Measurements from ENCODE around the gene SPTB. TPM values are rescaled to one million over a fixed set of nuclear protein-coding genes. Genes with fewer than 3 reads are reported as not detected.

Gene SPTB
- total RNA-seq, 1 donor from 2014 or later, result 312 TPM

DNA sequence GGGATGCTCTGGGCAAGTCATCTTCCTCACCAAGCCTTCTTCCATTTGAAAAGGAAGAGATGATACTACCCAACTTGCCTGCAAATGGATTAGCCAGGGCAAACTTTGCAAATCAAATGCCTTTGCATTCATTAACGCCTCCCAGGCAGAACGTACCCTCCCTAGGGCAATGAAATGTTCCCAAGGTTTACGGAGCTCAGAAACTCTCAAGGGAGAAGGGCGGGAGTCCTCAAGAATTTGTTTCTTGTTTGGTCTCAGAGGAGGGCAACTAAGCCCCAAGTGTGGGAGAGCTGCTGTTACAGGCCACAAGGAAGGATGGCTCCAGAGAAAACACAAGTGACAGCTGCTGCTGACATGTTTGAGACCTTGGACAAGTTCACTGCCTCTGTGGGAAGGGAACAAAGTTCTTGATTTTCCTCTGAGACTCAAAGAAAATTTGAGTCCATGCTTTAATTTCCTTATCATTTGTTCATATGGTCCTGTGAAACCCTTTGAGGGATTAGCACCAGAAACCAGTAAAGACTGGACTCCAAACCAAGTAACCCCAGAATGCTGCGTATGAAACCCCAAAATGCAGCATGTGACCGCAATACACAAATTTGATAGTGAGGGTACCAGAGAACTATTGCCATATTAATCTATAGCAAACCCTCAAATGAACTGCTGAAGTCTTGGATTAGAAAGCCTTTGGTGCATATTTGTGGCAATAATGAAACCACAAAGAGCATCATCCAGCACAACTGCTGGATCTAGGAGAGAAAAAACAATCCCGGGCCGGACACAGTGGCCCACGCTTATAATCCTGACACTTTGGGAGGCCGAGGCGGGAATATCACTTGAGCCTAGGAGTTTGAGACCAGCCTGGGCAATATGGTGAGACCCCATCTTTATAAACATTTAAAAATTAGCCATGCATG, 22.9 kb downstream of the SPTB start:
- H3K9me3 ChIP-seq (ENCODE audit: control insufficient read depth in 3 of 3, low read length in 3 of 3), result no peaks in the 10 kb centered on the region
- no peak overlapping the region for H3K4me3 ChIP-seq (ENCODE audit: low read length in 3 of 3)
- peak overlapping the region; percentile 52 for H3K27ac ChIP-seq (ENCODE audit: low read depth, low read length)
- H3K4me1 ChIP-seq (ENCODE audit: control insufficient read depth in 3 of 3, insufficient read depth in 3 of 3, low read length in 3 of 3), result peaks cover 42 to 73% (median 45%) of the 10 kb centered on the region in 3 donors
- H3K9ac ChIP-seq (ENCODE audit: low read depth in 1 of 3, low read length in 3 of 3), result peak overlapping the region in 1 of 3 donors; percentile 34
- H3K36me3 ChIP-seq (ENCODE audit: control insufficient read depth in 3 of 3, insufficient read depth in 3 of 3, low read length in 3 of 3), result no peaks in the 10 kb centered on the region
- no peaks in the 10 kb centered on the region for H3K27me3 ChIP-seq (ENCODE audit: control insufficient read depth in 3 of 3, insufficient read depth in 3 of 3, low read length in 3 of 3)

DNA sequence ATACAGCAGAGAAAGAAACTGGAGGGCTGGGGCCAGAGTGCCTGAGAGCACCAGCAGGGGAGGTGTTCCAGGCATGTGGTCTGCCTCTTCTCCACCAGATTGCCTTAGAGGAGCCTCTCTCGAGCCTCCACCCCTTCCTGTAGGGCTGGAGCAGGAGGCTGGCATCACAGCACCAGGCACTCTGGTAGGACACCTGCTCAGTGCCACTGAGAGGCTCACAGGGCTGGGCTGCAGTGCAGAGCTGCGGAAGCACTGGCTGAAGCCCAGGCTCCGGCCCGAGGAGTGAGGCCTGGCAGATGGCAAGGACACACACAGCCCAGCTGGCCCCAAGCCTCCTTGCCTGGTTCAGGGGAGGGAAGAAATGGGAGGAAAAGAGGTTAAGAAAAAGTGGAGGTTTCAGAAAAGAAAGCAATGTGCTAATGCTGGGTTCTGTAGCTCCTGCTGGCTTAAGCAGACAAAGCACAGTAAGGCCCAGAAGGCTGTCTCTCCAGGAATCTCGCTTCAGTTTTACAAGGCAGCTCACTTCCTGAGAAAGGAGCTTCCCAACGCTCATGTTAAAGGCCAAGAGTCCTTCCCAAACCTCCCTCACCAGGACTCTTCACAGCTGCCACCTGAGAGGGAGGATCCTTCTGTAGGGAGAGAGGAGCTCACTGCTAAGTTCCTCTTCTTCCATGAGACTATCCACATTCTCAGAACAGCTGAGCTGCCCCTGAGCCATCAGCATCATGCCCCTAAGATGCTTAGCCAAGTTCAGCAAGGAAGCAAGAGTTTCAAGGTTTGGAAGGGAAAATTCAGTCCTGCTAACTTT, 23.8 kb downstream of the SPTB start:
- H3K4me1 ChIP-seq (ENCODE audit: control insufficient read depth in 3 of 3, insufficient read depth in 3 of 3, low read length in 3 of 3), result peaks cover 41 to 70% (median 47%) of the 10 kb centered on the region in 3 donors
- peak overlapping the region; percentile 52 for H3K27ac ChIP-seq (ENCODE audit: low read depth, low read length)
- H3K9ac ChIP-seq (ENCODE audit: low read depth in 1 of 3, low read length in 3 of 3), result peak overlapping the region in 2 of 3 donors; percentile 34 to 47
- no peaks in the 10 kb centered on the region for H3K36me3 ChIP-seq (ENCODE audit: control insufficient read depth in 3 of 3, insufficient read depth in 3 of 3, low read length in 3 of 3)
- no peaks in the 10 kb centered on the region for H3K27me3 ChIP-seq (ENCODE audit: control insufficient read depth in 3 of 3, insufficient read depth in 3 of 3, low read length in 3 of 3)
- H3K4me3 ChIP-seq (ENCODE audit: low read length in 3 of 3), result peak overlapping the region in 1 of 3 donors; percentile 45
- no peaks in the 10 kb centered on the region for H3K9me3 ChIP-seq (ENCODE audit: control insufficient read depth in 3 of 3, low read length in 3 of 3)

DNA sequence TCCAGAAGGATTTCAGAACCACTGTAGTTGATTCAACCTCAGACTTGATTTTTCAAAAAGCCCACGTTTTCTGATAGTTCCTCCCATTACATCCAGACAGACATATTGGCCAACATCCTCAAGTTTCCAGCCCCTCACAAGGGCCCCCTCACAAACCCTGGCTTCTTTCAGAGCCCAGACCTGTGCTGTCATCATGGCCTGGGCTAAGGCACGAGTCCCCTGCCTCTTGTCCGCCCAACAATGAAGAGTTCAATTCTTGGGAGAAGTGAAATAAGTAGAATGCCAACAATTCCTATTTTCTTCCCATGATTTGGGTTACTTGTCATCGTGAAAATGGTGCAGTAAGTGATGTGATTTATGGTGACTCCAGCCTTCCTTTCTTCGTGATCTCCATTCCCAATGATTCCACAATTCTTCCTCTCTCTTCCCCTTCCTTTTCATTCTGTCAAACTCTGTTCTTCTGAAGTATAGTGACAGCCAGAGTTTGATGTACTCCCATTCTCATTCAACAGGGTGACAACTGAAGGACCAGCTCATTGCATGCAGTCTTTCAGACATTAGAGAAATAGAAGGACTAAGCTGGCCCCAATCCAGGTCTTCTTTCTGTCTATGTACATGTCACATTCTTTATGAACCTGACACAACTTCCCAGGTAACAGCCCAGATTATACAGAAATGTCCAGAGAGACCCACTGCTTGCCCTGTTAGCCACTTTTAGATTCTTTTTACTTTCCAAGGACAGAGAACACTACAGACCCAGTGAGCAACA, 29.2 kb downstream of the SPTB start:
- no peak overlapping the region for H3K4me3 ChIP-seq (ENCODE audit: low read length in 3 of 3)
- H3K9ac ChIP-seq (ENCODE audit: low read depth in 1 of 3, low read length in 3 of 3), result no peak overlapping the region
- no peaks in the 10 kb centered on the region for H3K9me3 ChIP-seq (ENCODE audit: control insufficient read depth in 3 of 3, low read length in 3 of 3)
- no peaks in the 10 kb centered on the region for H3K27me3 ChIP-seq (ENCODE audit: control insufficient read depth in 3 of 3, insufficient read depth in 3 of 3, low read length in 3 of 3)
- H3K27ac ChIP-seq (ENCODE audit: low read depth, low read length), result no peak overlapping the region
- no peaks in the 10 kb centered on the region for H3K36me3 ChIP-seq (ENCODE audit: control insufficient read depth in 3 of 3, insufficient read depth in 3 of 3, low read length in 3 of 3)
- peaks cover 50 to 77% (median 55%) of the 10 kb centered on the region in 3 donors for H3K4me1 ChIP-seq (ENCODE audit: control insufficient read depth in 3 of 3, insufficient read depth in 3 of 3, low read length in 3 of 3)

DNA sequence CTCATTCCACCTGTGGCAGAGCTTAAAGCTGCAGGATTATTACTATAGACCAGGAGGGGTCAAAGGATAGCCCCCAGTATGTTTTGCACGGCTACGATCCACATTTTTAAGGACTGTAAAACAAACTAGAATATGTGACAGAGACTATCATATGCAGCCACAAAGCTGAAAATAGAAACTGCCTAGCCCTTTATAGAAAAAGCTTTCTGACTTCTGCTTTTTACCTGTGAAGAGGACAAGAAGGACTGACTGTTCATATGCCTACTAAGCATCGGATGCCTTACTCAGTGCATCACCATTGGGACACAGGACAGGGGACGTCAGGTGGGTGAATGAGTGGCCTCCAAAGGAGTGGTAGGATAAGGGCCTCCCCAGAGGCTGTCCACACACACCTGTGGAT, 29.8 kb downstream of the SPTB start:
- no peaks in the 10 kb centered on the region for H3K36me3 ChIP-seq (ENCODE audit: control insufficient read depth in 3 of 3, insufficient read depth in 3 of 3, low read length in 3 of 3)
- H3K4me1 ChIP-seq (ENCODE audit: control insufficient read depth in 3 of 3, insufficient read depth in 3 of 3, low read length in 3 of 3), result peaks cover 52 to 80% (median 58%) of the 10 kb centered on the region in 3 donors
- H3K9me3 ChIP-seq (ENCODE audit: control insufficient read depth in 3 of 3, low read length in 3 of 3), result no peaks in the 10 kb centered on the region
- no peak overlapping the region for H3K27ac ChIP-seq (ENCODE audit: low read depth, low read length)
- no peak overlapping the region for H3K4me3 ChIP-seq (ENCODE audit: low read length in 3 of 3)
- H3K27me3 ChIP-seq (ENCODE audit: control insufficient read depth in 3 of 3, insufficient read depth in 3 of 3, low read length in 3 of 3), result no peaks in the 10 kb centered on the region
- no peak overlapping the region for H3K9ac ChIP-seq (ENCODE audit: low read depth in 1 of 3, low read length in 3 of 3)

DNA sequence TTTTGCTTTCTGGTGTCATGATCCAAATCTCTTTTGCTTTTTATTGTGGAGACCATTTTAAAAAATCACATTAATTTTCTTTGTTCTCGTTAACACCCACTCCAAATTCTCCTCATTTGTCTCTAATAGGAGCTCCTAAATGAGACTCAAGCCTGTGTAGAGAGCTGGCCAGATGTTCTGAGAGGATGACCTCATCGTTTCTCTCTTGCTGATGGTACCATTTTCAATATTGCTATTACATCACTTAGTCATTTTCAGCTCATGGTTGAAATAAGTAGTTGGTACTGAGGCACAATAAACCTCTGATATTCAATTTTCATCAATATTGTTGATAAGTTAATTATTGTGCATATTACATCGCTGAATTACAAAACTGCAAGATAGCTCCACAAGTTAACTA, 31.5 kb downstream of the SPTB start:
- Histone ChIP-seq H3K27ac (ENCODE audit: low read depth, low read length) (no peak overlapping the region), H3K36me3 (ENCODE audit: control insufficient read depth in 3 of 3, insufficient read depth in 3 of 3, low read length in 3 of 3) (no peaks in the 10 kb centered on the region), H3K9ac (ENCODE audit: low read depth in 1 of 3, low read length in 3 of 3) (no peak overlapping the region), H3K27me3 (ENCODE audit: control insufficient read depth in 3 of 3, insufficient read depth in 3 of 3, low read length in 3 of 3) (no peaks in the 10 kb centered on the region), H3K4me3 (ENCODE audit: low read length in 3 of 3) (no peak overlapping the region), H3K4me1 (ENCODE audit: control insufficient read depth in 3 of 3, insufficient read depth in 3 of 3, low read length in 3 of 3) (peaks cover 65 to 88% (median 68%) of the 10 kb centered on the region in 3 donors), H3K9me3 (ENCODE audit: control insufficient read depth in 3 of 3, low read length in 3 of 3) (no peaks in the 10 kb centered on the region)

DNA sequence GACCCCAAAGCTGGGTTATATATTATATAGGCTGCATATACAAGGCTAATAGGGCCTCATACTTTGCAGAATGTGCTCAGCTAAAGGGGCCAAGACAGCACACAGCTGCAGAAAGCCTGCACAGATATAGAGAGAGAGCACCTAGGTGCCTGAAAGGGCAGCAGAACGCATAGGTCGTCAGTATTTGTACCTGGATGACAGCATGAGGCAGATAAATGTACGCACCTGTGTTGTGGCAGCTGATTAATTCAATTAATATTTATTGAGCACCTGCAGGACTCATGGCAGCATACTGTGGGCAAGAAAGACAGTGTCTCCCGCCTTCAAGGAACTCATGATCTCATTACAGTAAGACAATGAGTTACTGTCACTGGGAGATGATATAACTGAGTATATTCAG, 33.4 kb downstream of the SPTB start:
- peak overlapping the region; percentile 91 for H3K27ac ChIP-seq (ENCODE audit: low read depth, low read length)
- no peaks in the 10 kb centered on the region for H3K9me3 ChIP-seq (ENCODE audit: control insufficient read depth in 3 of 3, low read length in 3 of 3)
- peak overlapping the region; percentile 2 to 29 (median 15) for H3K4me3 ChIP-seq (ENCODE audit: low read length in 3 of 3)
- H3K36me3 ChIP-seq (ENCODE audit: control insufficient read depth in 3 of 3, insufficient read depth in 3 of 3, low read length in 3 of 3), result no peaks in the 10 kb centered on the region
- H3K27me3 ChIP-seq (ENCODE audit: control insufficient read depth in 3 of 3, insufficient read depth in 3 of 3, low read length in 3 of 3), result no peaks in the 10 kb centered on the region
- peaks cover 74 to 93% (median 81%) of the 10 kb centered on the region in 3 donors for H3K4me1 ChIP-seq (ENCODE audit: control insufficient read depth in 3 of 3, insufficient read depth in 3 of 3, low read length in 3 of 3)
- peak overlapping the region; percentile 57 to 70 (median 68) for H3K9ac ChIP-seq (ENCODE audit: low read depth in 1 of 3, low read length in 3 of 3)

DNA sequence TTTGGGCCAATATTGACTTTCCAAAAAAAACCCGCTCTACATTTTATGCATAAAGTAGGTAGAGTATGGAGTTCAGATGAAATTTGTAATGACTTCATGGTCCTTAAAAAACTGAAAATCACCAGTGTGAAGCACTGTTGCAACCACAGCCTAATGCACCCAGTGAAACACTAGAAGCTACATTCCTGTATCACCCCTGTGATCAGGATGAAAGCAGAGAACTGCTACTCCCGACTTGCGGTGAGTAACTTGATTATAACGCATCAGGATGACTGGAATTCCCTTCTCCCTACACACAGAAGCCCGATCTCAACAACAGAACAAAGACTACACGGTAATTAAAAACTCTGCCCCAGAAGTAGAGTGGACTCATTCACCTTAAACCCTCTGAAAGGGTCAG, 33.8 kb downstream of the SPTB start:
- H3K9ac ChIP-seq (ENCODE audit: low read depth in 1 of 3, low read length in 3 of 3), result peak overlapping the region; percentile 57 to 70 (median 68)
- no peaks in the 10 kb centered on the region for H3K27me3 ChIP-seq (ENCODE audit: control insufficient read depth in 3 of 3, insufficient read depth in 3 of 3, low read length in 3 of 3)
- H3K9me3 ChIP-seq (ENCODE audit: control insufficient read depth in 3 of 3, low read length in 3 of 3), result no peaks in the 10 kb centered on the region
- H3K4me1 ChIP-seq (ENCODE audit: control insufficient read depth in 3 of 3, insufficient read depth in 3 of 3, low read length in 3 of 3), result peaks cover 74 to 93% (median 83%) of the 10 kb centered on the region in 3 donors
- no peak overlapping the region for H3K4me3 ChIP-seq (ENCODE audit: low read length in 3 of 3)
- peak overlapping the region; percentile 91 for H3K27ac ChIP-seq (ENCODE audit: low read depth, low read length)
- H3K36me3 ChIP-seq (ENCODE audit: control insufficient read depth in 3 of 3, insufficient read depth in 3 of 3, low read length in 3 of 3), result no peaks in the 10 kb centered on the region

DNA sequence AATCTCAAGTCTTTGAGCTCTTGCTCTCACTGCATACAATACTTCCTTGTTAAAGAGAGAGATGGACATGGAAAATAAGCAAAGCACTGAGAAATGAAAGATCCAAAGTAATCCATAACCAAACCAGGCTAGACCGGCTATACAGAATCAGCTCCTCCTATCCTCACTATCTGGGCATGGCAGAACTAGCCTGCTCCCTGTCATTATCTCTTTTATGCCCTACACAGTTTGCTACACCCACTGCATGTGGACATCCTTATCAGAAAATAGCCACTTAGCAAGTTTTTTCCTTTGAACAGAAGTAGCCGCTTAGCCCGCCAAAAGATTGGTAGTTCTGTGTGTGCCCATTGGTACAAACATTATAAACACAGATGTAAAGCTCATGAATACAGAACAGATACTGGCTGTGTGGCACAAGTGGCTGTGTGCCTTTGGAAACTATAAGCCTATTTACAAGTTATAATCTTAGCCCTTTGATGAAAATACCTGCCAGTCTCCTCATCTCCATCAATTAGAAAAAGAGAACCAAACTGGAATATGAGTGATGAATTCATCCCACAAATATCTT, 34.7 kb downstream of the SPTB start:
- Histone ChIP-seq H3K9ac (ENCODE audit: low read depth in 1 of 3, low read length in 3 of 3) (peak overlapping the region in 1 of 3 donors; percentile 15), H3K36me3 (ENCODE audit: control insufficient read depth in 3 of 3, insufficient read depth in 3 of 3, low read length in 3 of 3) (no peaks in the 10 kb centered on the region), H3K4me3 (ENCODE audit: low read length in 3 of 3) (no peak overlapping the region), H3K4me1 (ENCODE audit: control insufficient read depth in 3 of 3, insufficient read depth in 3 of 3, low read length in 3 of 3) (peaks cover 75 to 94% (median 83%) of the 10 kb centered on the region in 3 donors), H3K27me3 (ENCODE audit: control insufficient read depth in 3 of 3, insufficient read depth in 3 of 3, low read length in 3 of 3) (no peaks in the 10 kb centered on the region), H3K27ac (ENCODE audit: low read depth, low read length) (peak overlapping the region; percentile 91), H3K9me3 (ENCODE audit: control insufficient read depth in 3 of 3, low read length in 3 of 3) (no peaks in the 10 kb centered on the region)

DNA sequence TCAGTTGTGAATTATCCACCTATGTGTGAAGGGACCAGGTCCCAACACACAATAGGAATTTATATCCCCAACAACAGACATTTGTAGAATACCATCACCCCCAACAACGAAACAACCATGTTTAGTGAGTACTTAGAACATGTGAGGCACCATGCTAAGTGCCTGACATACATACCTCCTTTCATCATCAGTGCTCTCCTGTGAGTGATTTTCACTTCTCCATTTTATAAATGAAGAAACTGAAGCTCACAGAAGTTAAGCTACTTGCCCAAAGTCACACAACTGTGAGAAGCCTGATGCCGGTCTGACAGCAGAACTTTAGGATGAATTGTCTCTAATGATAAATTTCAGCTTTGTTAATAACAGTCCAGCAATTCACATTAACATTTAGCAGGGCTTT, 35.4 kb downstream of the SPTB start:
- H3K9me3 ChIP-seq (ENCODE audit: control insufficient read depth in 3 of 3, low read length in 3 of 3), result no peaks in the 10 kb centered on the region
- no peak overlapping the region for H3K9ac ChIP-seq (ENCODE audit: low read depth in 1 of 3, low read length in 3 of 3)
- H3K36me3 ChIP-seq (ENCODE audit: control insufficient read depth in 3 of 3, insufficient read depth in 3 of 3, low read length in 3 of 3), result no peaks in the 10 kb centered on the region
- peak overlapping the region in 1 of 3 donors; percentile 10 for H3K4me3 ChIP-seq (ENCODE audit: low read length in 3 of 3)
- H3K27ac ChIP-seq (ENCODE audit: low read depth, low read length), result peak overlapping the region; percentile 91
- H3K27me3 ChIP-seq (ENCODE audit: control insufficient read depth in 3 of 3, insufficient read depth in 3 of 3, low read length in 3 of 3), result peaks cover 0 to under 1% (median 0%) of the 10 kb centered on the region in 3 donors
- peaks cover 71 to 92% (median 83%) of the 10 kb centered on the region in 3 donors for H3K4me1 ChIP-seq (ENCODE audit: control insufficient read depth in 3 of 3, insufficient read depth in 3 of 3, low read length in 3 of 3)

Data from skeletal muscle tissue (tissue), 4 donors.